Ascending aorta (tissue), 2 donors: ENCODE measurements around the gene PHF12. TPM values are rescaled to one million over a fixed set of nuclear protein-coding genes. Genes with fewer than 3 reads are reported as not detected.

ENCODE experiments used
- DNase-seq, 2 donors: peaks; one replicate each; pipeline ENCODE4 v3.0.0-alpha.2; 2019; ENCODE audit warnings: low spot score in 2 of 2
- H3K27ac ChIP-seq, 2 donors: fragments of 200-600 bp; sonication (generic); one replicate each; pipeline ENCODE4 v1.5.1; 2016 to 2017; ENCODE audit warnings: mild to moderate bottlenecking in 1 of 2
- H3K27me3 ChIP-seq: fragments of 200-600 bp; sonication (generic); one replicate; pipeline ENCODE4 v1.5.1; 2017
- H3K36me3 ChIP-seq, 2 donors: fragments of 200-600 bp; sonication (generic); one replicate each; pipeline ENCODE4 v1.5.1; 2016
- H3K4me1 ChIP-seq, 2 donors: fragments of 200-600 bp; sonication (generic); one replicate each; pipeline ENCODE4 v1.5.1; 2016 to 2017; ENCODE audit warnings: mild to moderate bottlenecking in 1 of 2
- H3K4me3 ChIP-seq, 2 donors: fragments of 200-600 bp; sonication (generic); one replicate each; pipeline ENCODE4 v1.5.1; 2016 to 2017; ENCODE audit warnings: mild to moderate bottlenecking in 1 of 2
- H3K9me3 ChIP-seq, 2 donors: fragments of 200-600 bp; sonication (generic); one replicate each; pipeline ENCODE4 v1.5.1; 2016
- CTCF ChIP-seq, 3 experiments: fragments of 200-600 bp in 2 of 3; fragments of 450-650 bp in 1 of 3; sonication (generic) in 2 of 3; IDR thresholded peaks; one replicate each; pipeline ENCODE4 v1.5.1; 2016 to 2019; ENCODE audit warnings: antibody characterized with exemption in 3 of 3, mild to moderate bottlenecking in 1 of 3, moderate library complexity in 1 of 3
- intact Hi-C: fragments of 100-400 bp; cut with DNase I; formaldehyde crosslinking; loops from one replicate; pipeline ENCODE4 v1.15.1; 2023
- total RNA-seq: library from RNA; depleted of rRNA; stranded (reverse); fragments of >200 nt; gene quantifications from one replicate; pipeline ENCODE4 v1.1.0, GENCODE V29; 2016

The PHF12 gene
- total RNA-seq, 1 donor from 2014 or later, result 35.0 TPM

GRCh38 chr17:28885951-28886350, 65.4 kb downstream of the PHF12 start:
- H3K36me3 ChIP-seq, result peaks cover 63 to 71% of the 10 kb centered on the region in 2 donors

GRCh38 chr17:28885363-28885762, 66.0 kb downstream of the PHF12 start:
- H3K9me3 ChIP-seq, result no peaks in the 10 kb centered on the region
- DNase-seq, result no peak
- H3K36me3 ChIP-seq, result peaks cover 68 to 77% of the 10 kb centered on the region in 2 donors
- H3K27me3 ChIP-seq, result no peaks in the 10 kb centered on the region
- H3K4me3 ChIP-seq, result no peak overlapping the region
- H3K4me1 ChIP-seq, result peaks cover 0 to 2% of the 10 kb centered on the region in 2 donors
- intact Hi-C loops, result no loop called here
- TF ChIP-seq CTCF (IDR thresholded peaks at IDR 0.05), result no peak
- H3K27ac ChIP-seq, result no peak overlapping the region

More at GRCh38 chr17:28885951-28886350, 65.4 kb downstream of the PHF12 start:
- Histone ChIP-seq H3K27me3 (no peaks in the 10 kb centered on the region), H3K4me3 (no peak overlapping the region), H3K9me3 (no peaks in the 10 kb centered on the region), H3K27ac (no peak overlapping the region), H3K4me1 (peaks cover 0 to 2% of the 10 kb centered on the region in 2 donors)
- intact Hi-C loops, result no loop called here
- DNase-seq, result no peak
- TF ChIP-seq CTCF (IDR thresholded peaks at IDR 0.05), result no peak

- no peak overlapping the region for H3K4me3 ChIP-seq
- no peak overlapping the region for H3K27ac ChIP-seq
- H3K4me1 ChIP-seq, result no peaks in the 10 kb centered on the region
- intact Hi-C loops, result no loop called here
- no peak for TF ChIP-seq CTCF (IDR thresholded peaks at IDR 0.05)
- peaks cover 81 to 89% of the 10 kb centered on the region in 2 donors for H3K36me3 ChIP-seq
- no peaks in the 10 kb centered on the region for H3K9me3 ChIP-seq
- DNase-seq, result no peak
- H3K27me3 ChIP-seq, result no peaks in the 10 kb centered on the region
These were observed 67.2 kb downstream of the PHF12 start for GRCh38 chr17:28883967-28884702.

GRCh38 chr17:28882154-28882895, 69.0 kb downstream of the PHF12 start:
- no peaks in the 10 kb centered on the region for H3K9me3 ChIP-seq
- no peaks in the 10 kb centered on the region for H3K4me1 ChIP-seq
- peaks cover 78 to 92% of the 10 kb centered on the region in 2 donors for H3K36me3 ChIP-seq
- no peak for TF ChIP-seq CTCF (IDR thresholded peaks at IDR 0.05)
- no peaks in the 10 kb centered on the region for H3K27me3 ChIP-seq
- DNase-seq, result no peak
- no peak overlapping the region for H3K4me3 ChIP-seq
- H3K27ac ChIP-seq, result no peak overlapping the region
- intact Hi-C loops, result no loop called here

GRCh38 chr17:28881533-28882056, 69.7 kb downstream of the PHF12 start:
- no peak for DNase-seq
- Histone ChIP-seq H3K27me3 (no peaks in the 10 kb centered on the region), H3K9me3 (no peaks in the 10 kb centered on the region), H3K36me3 (peaks cover 77 to 89% of the 10 kb centered on the region in 2 donors), H3K4me3 (no peak overlapping the region), H3K4me1 (no peaks in the 10 kb centered on the region), H3K27ac (no peak overlapping the region)
- no peak for TF ChIP-seq CTCF (IDR thresholded peaks at IDR 0.05)
- intact Hi-C loops, result no loop called here
